ENCODE results near the gene AJM1.
"Not testable (repeated sequence)": the region's sequence is repeated elsewhere in the genome, so short reads cannot be mapped to it uniquely, and the experiment has no call there.

AJM1 gene

GRCh38 chr9:136843159-136843800 is 1.0 kb downstream of the AJM1 start:
- not testable (repeated sequence) for DNase-seq (ENCODE audit: insufficient read length, low spot score)
- FAIRE-seq, result peak; percentile 4

GRCh38 chr9:136843801-136844740 is 1.8 kb downstream of the AJM1 start:
- not testable (repeated sequence) for FAIRE-seq

GRCh38 chr9:136844761-136845464 is 2.6 kb downstream of the AJM1 start:
- no peak for FAIRE-seq
- DNase-seq (ENCODE audit: insufficient read length, low spot score), result no peak

More at GRCh38 chr9:136843801-136844740, 1.8 kb downstream of the AJM1 start:
- DNase-seq (ENCODE audit: insufficient read length, low spot score), result not testable (repeated sequence)

- no peak for FAIRE-seq
- DNase-seq (ENCODE audit: insufficient read length, low spot score), result no peak
Observed at GRCh38 chr9:136845465-136846260, 3.4 kb downstream of the AJM1 start.

- no peak for FAIRE-seq
- no peak for DNase-seq (ENCODE audit: insufficient read length, low spot score)
Observed at GRCh38 chr9:136846376-136847087, 4.3 kb downstream of the AJM1 start.

GRCh38 chr9:136847088-136847825 is 5.0 kb downstream of the AJM1 start:
- FAIRE-seq (no peak), DNase-seq (ENCODE audit: insufficient read length, low spot score) (no peak)

- FAIRE-seq, result peak; percentile 91
Observed at GRCh38 chr9:136847826-136848392, 5.6 kb downstream of the AJM1 start.

GRCh38 chr9:136848393-136849037 is 6.2 kb downstream of the AJM1 start:
- FAIRE-seq (no peak), DNase-seq (ENCODE audit: insufficient read length, low spot score) (peak; percentile 57)

More at GRCh38 chr9:136847826-136848392, 5.6 kb downstream of the AJM1 start:
- DNase-seq (ENCODE audit: insufficient read length, low spot score), result peak; percentile 91

- DNase-seq (ENCODE audit: insufficient read length, low spot score), result peak; percentile 99
- peak; percentile 100 for FAIRE-seq
Observed at GRCh38 chr9:136849038-136849959, 7.0 kb downstream of the AJM1 start, which contains the start of gene PHPT1. Gene PHPT1 (plus strand): TSS chr9:136849409. CDS start chr9:136849431, 22 bp downstream.

- DNase-seq (ENCODE audit: insufficient read length, low spot score) (no peak), FAIRE-seq (no peak)
Observed at GRCh38 chr9:136849960-136850865, 7.9 kb downstream of the AJM1 start.

- FAIRE-seq, result no peak
- no peak for DNase-seq (ENCODE audit: insufficient read length, low spot score)
Observed at GRCh38 chr9:136850866-136851775, 8.8 kb downstream of the AJM1 start.

- FAIRE-seq, result no peak
- DNase-seq (ENCODE audit: insufficient read length, low spot score), result no peak
Observed at GRCh38 chr9:136851941-136852663, 9.8 kb downstream of the AJM1 start, which contains the start of gene MAMDC4. Gene MAMDC4 (plus strand): TSS chr9:136852346. CDS start chr9:136852417, 71 bp downstream.

- FAIRE-seq (no peak), DNase-seq (ENCODE audit: insufficient read length, low spot score) (no peak)
Observed at GRCh38 chr9:136852664-136853595, 10.7 kb downstream of the AJM1 start.

Measured in GM19239 (cell line).